ENCODE results near the gene SLC7A6OS. TPM values are rescaled to one million over a fixed set of nuclear protein-coding genes. Genes with fewer than 3 reads are reported as not detected.

The SLC7A6OS gene
- total RNA-seq, 1 experiment from 2014 or later: 19.4 TPM

- ChIA-PET POLR2A (interaction anchor here (0.6 to 1.6 kb wide), 4 partner anchors 21 to 364 kb away, joined by 3 to 5 read pairs (median 4); partner anchors contain the start of genes PRMT7, SLC7A6 and SLC7A6OS), CTCF (interaction anchor here (0.7 to 5.3 kb wide), 3 partner anchors 69 to 170 kb away, joined by 3 to 43 read pairs (median 3); partner anchors contain the start of gene SLC7A6)
- BruUV-seq (replicated peaks): no TSS peak
- Mint-ChIP-seq H3K27ac (ENCODE audit: low read depth, unreplicated experiment) (no peak overlapping the region), H3K27me3 (ENCODE audit: insufficient read depth, unreplicated experiment) (no peaks in the 10 kb centered on the region), H3K4me1 (ENCODE audit: insufficient read depth, unreplicated experiment) (peaks cover 25% of the 10 kb centered on the region), H3K36me3 (ENCODE audit: insufficient read depth, unreplicated experiment) (peaks cover 18% of the 10 kb centered on the region), H3K9me3 (ENCODE audit: unreplicated experiment) (no peaks in the 10 kb centered on the region), H3K4me3 (ENCODE audit: unreplicated experiment) (no peak overlapping the region)
- intact Hi-C loops (cut with micrococcal nuclease): no loop called here
- DNase-seq (ENCODE audit: unreplicated experiment): no peak
- TF ChIP-seq, protein P1, sequence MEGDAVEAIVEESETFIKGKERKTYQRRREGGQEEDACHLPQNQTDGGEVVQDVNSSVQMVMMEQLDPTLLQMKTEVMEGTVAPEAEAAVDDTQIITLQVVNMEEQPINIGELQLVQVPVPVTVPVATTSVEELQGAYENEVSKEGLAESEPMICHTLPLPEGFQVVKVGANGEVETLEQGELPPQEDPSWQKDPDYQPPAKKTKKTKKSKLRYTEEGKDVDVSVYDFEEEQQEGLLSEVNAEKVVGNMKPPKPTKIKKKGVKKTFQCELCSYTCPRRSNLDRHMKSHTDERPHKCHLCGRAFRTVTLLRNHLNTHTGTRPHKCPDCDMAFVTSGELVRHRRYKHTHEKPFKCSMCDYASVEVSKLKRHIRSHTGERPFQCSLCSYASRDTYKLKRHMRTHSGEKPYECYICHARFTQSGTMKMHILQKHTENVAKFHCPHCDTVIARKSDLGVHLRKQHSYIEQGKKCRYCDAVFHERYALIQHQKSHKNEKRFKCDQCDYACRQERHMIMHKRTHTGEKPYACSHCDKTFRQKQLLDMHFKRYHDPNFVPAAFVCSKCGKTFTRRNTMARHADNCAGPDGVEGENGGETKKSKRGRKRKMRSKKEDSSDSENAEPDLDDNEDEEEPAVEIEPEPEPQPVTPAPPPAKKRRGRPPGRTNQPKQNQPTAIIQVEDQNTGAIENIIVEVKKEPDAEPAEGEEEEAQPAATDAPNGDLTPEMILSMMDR (IDR thresholded peaks at IDR 0.05; ENCODE audit: unreplicated experiment): no peak
These were observed 21.2 kb upstream of the SLC7A6OS start for GRCh38 chr16:68331879-68332410.

DNA sequence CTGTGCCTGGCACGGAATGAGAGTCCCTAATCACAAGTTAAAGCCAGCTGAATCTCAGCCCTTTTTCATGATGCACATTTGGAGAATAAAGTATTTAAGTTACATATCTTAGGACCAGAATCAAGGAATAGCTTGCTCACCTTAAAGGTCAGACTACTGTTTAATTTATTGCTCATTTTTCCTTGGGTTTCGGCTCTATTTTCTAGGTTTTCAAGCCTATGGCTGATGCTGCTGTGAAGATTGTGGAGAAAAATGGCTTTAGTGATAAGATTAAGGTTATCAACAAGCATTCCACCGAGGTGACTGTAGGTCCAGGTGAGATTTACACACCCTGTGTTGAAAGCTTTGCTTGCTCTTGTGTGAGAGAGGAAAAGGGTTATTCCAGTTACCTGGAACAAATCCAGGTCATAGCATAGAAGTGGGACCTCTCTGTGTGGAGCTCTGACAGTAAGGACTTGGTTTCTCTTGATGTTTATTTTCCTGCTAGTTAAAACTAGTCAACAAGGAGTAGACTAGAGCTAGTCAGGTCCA, 18.2 kb upstream of the SLC7A6OS start:
- Mint-ChIP-seq H3K4me3 (ENCODE audit: unreplicated experiment) (no peak overlapping the region), H3K4me1 (ENCODE audit: insufficient read depth, unreplicated experiment) (peaks cover 12% of the 10 kb centered on the region), H3K36me3 (ENCODE audit: insufficient read depth, unreplicated experiment) (peaks cover 32% of the 10 kb centered on the region), H3K9me3 (ENCODE audit: unreplicated experiment) (no peaks in the 10 kb centered on the region), H3K27ac (ENCODE audit: low read depth, unreplicated experiment) (no peak overlapping the region), H3K27me3 (ENCODE audit: insufficient read depth, unreplicated experiment) (no peaks in the 10 kb centered on the region)
- TF ChIP-seq, protein P1 (IDR thresholded peaks at IDR 0.05; ENCODE audit: unreplicated experiment): no peak
- ChIA-PET POLR2A (interaction anchor here (1.2 to 3.4 kb wide), 4 partner anchors 17 to 91 kb away, joined by 5 to 21 read pairs (median 12); partner anchors contain the start of gene SLC7A6), CTCF (interaction anchor here (0.5 to 18.2 kb wide), 38 partner anchors 9 to 514 kb away, joined by 3 to 308 read pairs (median 4); partner anchors contain the start of genes DDX28, DUS2, ESRP2 and PLA2G15)
- BruUV-seq (replicated peaks): no TSS peak
- no peak for DNase-seq (ENCODE audit: unreplicated experiment)
- intact Hi-C loops (cut with micrococcal nuclease): loop anchor here (1.0 kb wide), 3 partner anchors 68 to 92 kb away; no protein-coding TSS in a partner anchor

DNA sequence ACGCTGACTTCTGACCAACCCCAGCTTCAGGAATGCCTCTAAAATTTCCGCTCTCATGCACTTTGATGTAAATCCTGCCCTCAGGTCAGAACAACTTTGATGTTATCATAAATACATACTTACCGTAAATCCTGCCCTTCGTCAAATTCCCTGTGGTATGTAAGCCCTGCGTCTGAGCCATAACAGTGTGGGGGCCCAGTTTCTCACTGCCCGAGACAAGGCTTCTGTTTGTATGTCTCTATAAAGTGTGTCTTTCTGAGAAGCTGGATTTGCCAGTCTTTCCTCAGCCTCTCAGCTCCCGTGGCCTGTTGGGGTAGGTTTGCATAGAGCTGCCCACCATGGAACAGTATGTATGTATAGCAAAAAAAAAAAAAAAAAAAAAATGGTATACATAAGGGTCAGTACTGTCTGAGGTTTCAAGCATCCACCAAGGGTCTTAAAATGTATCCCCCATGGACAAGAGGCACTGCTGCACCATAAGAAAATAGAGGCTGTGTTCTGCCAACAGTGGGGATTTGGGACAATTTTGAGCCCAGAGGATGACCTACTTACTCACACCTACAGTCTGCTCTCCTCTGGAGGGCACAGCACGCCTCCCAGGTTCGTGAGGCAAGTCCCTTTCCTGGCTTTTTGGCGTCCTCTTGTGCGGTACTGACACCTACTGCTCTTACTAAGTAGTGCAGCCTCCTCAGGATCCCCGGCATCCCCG, 17.6 kb upstream of the SLC7A6OS start:
- intact Hi-C loops (cut with micrococcal nuclease): loop anchor here (1.0 kb wide), 3 partner anchors 67 to 91 kb away; no protein-coding TSS in a partner anchor
- H3K4me3 Mint-ChIP-seq (ENCODE audit: unreplicated experiment): no peak overlapping the region
- H3K4me1 Mint-ChIP-seq (ENCODE audit: insufficient read depth, unreplicated experiment): peaks cover 10% of the 10 kb centered on the region
- no peaks in the 10 kb centered on the region for H3K27me3 Mint-ChIP-seq (ENCODE audit: insufficient read depth, unreplicated experiment)
- BruUV-seq (replicated peaks): no TSS peak
- no peaks in the 10 kb centered on the region for H3K9me3 Mint-ChIP-seq (ENCODE audit: unreplicated experiment)
- peak; percentile 88 for DNase-seq (ENCODE audit: unreplicated experiment)
- peaks cover 34% of the 10 kb centered on the region for H3K36me3 Mint-ChIP-seq (ENCODE audit: insufficient read depth, unreplicated experiment)
- TF ChIP-seq, protein P1 (IDR thresholded peaks at IDR 0.05; ENCODE audit: unreplicated experiment): peak; percentile 91
- ChIA-PET CTCF (interaction anchor here (0.6 to 18.2 kb wide), 38 partner anchors 8 to 323 kb away, joined by 3 to 308 read pairs (median 4); partner anchors contain the start of genes DDX28, DUS2, ESRP2 and PLA2G15), POLR2A (interaction anchor here (1.2 to 3.4 kb wide), 7 partner anchors 13 to 90 kb away, joined by 4 to 21 read pairs (median 6); partner anchors contain the start of genes PRMT7, SLC7A6 and SLC7A6OS)
- H3K27ac Mint-ChIP-seq (ENCODE audit: low read depth, unreplicated experiment): no peak overlapping the region
